GM21526 (cell line): ENCODE data around the gene BRSK1.
"Not testable (repeated sequence)": the region's sequence is repeated elsewhere in the genome, so short reads cannot be mapped to it uniquely, and the experiment has no call there.

Source experiments
- ATAC-seq: cut with Tn5 transposase; IDR thresholded peaks from one replicate; pipeline ENCODE4 v1.9.1; 2021; ENCODE audit warnings: moderate library complexity; ENCODE audit not compliant: unreplicated experiment, low FRiP score

The BRSK1 gene

DNA sequence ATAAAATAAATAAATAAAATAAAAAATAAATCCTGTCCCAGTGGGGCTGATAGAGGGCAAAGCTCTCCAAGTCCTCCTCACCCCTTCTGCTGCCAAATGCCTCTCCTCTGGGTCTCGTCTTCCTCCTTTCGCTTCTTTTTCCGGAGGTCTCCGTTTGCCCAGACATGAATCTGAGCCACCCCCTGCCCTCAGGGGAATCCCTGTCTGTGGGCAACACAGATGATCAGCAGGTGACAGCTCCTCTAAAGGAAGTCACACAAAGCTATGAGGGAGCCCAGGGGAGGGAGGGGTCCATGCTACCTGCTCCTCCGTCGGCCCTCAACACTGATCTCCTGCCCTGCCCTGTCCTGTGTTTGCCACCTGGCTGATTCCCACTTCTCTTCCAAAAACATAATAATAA lies 40.9 kb downstream of the BRSK1 start:
- no peak for ATAC-seq

DNA sequence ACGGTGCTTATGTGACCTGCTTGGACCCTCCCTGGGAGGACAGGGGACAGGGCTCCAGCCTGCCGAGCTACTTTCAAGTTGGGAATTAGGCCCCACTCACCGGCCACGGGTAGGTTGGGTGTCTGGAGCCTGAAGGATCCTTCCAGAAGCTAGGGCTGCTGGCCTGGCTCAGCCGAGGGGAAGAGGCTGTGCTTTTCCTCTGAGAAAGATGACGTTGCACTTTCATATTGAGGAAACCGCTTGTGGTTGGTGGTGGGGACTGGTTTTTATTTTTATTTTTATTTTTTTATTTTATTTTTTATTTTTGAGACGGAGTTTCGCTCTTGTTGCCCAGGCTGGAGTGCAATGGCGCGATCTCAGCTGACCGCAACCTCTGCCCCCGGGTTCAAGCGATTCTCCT lies 41.4 kb downstream of the BRSK1 start, which contains the start of gene TMEM150B:
TMEM150B (minus strand) TSS at position 170 of the 400 bp plus-strand sequence. CDS start 4,305 bp downstream, outside the sequence.
- ATAC-seq, result no peak

DNA sequence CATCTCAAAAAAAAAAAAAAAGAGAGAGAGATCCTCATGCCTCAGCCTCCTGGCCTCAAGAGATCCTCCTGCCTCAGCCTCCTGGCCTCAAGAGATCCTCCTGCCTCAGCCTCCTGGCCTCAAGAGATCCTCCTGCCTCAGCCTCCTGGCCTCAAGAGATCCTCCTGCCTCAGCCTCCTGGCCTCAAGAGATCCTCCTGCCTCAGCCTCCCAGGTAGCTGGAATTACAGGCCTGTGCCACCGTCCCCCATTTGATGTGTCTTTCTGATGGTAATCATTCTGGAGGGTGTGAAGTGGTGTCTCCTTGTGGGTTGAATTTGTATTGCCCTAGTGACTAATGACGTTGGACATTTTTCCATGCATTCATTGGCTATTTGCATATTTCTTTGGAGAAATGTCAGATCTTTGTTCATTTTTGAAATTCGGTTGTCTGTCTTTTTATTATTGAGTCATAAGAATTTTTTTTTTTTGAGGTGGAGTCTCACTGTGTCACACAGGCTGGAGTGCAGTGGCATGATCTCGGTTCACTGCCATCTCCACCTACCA lies 45.0 kb downstream of the BRSK1 start:
- not testable (repeated sequence) for ATAC-seq

DNA sequence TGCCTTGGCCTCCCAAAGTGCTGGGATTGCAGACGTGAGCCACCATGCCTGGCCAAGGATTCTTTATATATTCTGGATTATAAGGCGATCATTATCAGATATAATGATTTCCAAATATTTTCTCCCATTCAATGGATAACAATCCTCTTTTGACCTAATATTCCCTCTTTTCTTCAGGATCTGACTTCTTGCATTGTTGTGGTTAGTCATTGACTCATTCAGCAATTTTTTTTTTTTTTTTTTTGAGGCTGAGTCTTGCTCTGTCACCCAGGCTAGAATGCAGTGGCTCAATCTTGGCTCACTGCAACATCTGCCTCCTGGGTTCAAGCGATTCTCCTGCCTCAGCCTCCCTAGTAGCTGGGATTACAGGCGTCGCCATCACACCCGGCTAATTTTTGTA lies 46.0 kb downstream of the BRSK1 start:
- ATAC-seq, result not testable (repeated sequence)

DNA sequence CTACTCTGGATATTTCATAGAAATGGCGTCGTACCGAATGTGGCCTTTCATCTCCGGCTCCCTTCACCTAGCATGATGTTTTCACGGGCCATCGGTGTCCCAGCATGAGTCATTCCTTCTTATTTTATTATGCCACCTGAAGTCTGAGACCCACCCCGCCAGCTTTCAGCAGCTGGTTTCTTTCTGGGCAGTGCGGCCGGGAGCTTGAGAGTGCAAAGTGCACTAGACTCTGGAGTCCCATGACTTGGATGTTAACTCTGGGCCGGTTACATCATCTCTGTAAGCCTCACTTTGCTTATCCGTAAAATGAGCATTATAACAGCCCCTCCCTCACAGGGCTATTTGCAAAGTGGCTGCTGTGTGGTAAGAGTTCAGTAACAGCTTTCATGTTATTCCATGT lies 50.1 kb downstream of the BRSK1 start:
- no peak for ATAC-seq

DNA sequence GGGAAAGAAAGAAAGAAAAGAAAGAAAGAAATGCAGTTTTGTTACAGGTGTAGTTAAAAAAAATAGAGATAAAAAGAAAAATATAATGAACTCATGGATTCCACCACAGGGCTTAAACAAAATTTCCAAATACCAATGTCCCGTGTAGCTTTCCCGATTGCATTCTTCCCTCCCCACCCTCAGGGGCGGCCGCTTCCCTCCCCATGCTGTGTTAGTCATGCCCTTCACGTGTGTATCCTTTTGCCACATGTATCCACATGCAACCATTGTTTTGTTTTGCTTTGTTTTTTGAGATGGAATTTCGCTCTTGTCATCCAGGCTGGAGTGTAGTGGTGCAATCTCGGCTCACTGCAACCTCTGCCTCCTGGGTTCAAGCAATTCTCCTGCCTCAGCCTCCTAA lies 52.3 kb downstream of the BRSK1 start:
- no peak for ATAC-seq

DNA sequence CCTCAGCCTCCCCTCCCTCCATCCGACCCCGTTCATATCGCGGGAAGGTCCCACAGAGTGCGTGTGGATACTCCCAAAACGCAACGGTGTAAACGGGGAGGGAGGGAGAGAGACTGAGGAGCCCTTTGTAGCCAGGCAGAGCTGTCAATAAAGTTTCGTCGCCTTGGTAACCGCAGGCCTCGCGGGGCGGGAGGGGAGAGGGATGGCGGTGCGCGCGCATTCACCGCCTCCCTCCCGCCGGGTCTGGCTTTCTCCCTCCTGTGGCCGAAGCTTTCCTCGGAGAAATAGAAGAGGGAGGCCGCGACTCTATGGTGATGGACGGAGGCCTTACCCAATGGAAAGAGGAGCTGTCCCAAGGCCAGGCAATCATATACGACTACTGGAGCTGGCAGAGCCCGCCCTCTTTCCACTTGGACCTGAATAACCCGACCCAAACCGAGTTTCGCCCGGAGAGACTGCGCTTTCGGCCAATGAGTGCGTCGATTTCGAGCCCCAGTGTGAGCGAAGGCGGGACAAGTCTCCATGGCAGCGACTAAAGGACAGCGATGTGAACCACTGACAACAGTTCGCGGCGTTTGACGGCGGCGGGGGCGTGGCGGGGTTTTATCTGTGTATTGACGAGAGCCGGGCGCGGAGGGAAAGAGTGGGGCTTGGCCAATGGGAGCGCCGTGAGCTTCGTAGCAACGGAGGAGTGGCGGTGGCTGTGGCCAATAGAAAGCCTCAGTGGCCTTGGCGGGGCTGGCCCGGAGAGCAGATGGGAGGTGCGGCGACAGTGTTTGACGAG lies 55.5 kb downstream of the BRSK1 start, which contains the start of gene KMT5C:
KMT5C (plus strand) TSS at position 772 of the 784 bp plus-strand sequence. CDS start 2,061 bp downstream, outside the sequence.
- peak; percentile 77 for ATAC-seq

DNA sequence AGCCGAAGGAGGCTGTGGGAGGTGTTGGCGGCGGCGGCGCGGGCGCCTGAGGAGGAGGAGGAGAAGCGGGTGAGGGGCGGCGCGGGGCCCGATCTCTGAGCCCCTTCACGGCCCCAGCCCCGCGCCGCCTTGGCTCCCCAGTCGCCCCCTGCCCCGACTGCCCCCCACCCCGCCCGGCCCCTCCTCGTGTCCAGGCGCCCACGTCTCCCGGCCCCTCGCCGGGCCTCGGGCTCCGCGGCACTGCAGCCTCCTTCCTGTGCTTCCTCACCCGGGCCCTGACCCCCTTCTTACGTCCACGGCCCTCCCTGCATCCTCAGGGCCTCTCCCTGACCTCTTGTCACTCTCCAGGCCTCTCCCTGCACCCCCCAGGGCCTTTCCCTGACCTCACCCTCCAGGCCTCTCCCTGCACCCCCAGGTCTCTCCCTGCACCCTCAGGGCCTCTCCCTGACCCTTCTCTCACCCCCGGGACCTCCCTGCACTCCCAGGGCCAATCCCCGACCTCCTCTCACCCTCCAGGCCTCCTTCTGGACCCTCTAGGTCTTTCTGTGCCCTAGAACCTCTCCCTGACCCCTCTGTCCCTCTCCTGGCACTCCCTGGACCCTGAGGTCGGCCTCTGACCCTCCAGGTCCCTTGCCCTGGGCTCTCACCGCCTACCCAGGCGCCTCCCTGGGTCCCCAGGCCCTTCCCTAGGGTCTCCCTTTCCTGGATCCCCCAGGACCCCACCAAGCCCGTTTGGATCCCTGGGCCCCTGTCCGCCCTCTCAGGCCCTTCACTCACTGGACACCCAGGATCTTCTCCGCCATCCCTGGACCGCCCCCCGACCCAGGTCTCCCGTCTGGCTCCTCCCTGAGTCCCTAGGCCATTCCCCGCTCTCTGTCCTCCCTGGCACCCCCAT lies 56.3 kb downstream of the BRSK1 start:
- no peak for ATAC-seq

DNA sequence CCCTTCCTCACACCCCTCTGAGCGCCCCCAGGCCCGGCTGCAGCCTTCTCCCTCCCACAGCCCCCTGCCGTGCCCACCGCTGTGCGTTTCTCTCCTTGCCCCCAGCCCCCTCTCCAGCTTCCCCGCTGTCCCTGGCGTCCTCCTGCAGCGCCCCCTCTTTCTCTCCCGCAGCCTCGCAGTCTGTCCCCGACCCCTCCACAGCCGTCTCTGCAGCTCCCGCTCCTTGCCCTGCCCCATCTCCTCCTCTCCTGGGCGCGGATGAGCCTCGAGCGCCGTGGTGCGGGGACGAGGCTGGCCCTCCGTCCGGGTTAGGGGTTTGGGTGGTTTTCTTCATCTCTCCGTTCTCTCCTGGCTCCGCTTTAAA lies 57.0 kb downstream of the BRSK1 start:
- no peak for ATAC-seq

DNA sequence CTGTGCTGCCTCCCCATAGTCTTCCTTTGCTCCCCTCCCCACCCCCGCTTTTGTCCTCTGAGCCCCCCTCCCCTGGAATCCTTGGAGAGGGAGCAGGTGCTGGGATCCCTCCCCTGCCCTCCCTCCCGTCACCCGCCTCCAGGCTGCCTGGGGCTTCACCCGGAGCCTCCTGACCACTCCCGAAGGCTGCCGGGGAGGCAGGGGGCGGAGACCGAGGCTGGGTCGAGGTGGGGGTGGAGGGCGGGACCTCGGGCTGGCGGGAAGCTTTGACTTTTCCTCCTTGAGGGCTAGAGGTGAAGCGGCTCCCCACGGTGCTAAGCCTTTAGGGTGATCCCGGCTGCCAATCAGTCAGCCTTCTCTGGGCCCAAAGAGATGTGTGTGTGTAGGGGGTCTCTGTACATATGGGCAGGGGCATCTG lies 57.4 kb downstream of the BRSK1 start:
- ATAC-seq, result no peak

DNA sequence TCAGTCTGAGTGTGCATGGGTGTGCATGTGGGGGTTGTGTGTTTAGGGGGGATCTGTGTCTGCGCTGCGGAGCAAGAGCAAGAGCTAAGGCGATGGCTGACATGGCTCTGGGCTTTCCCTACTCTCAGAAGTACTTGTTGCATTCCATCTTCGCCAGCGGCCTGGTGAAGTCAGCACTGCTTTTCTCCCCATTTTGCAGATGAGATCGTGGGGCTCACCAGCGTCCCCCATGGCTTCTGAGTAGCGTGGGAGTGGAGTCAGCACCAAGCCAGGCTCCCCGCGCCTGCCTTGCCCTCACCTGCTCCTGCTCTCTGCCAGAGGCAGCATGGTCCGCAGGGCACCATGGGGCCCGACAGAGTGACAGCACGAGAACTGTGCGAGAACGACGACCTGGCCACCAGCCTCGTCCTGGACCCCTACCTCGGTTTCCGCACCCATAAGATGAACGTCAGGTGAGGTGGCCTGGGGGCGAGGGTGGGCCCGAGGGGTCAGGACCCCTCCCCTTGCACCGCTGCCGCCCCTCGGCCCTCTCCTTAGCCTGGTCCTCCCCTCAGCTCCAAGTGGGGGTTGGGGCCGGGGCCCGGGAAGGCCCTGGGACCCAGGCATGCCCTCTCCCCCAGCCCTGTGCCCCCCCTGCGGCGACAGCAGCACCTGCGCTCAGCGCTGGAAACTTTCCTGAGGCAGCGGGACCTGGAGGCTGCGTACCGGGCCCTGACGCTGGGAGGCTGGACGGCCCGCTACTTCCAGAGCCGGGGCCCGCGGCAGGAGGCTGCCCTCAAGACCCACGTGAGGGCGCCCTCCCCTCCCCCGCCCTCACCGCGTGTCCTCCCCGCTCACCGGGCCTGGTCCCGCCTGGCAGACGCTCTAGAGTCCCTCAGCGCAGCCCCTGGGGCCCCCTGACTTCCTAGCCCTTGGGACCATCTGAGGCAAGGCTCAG lies 58.1 kb downstream of the BRSK1 start:
- no peak for ATAC-seq

DNA sequence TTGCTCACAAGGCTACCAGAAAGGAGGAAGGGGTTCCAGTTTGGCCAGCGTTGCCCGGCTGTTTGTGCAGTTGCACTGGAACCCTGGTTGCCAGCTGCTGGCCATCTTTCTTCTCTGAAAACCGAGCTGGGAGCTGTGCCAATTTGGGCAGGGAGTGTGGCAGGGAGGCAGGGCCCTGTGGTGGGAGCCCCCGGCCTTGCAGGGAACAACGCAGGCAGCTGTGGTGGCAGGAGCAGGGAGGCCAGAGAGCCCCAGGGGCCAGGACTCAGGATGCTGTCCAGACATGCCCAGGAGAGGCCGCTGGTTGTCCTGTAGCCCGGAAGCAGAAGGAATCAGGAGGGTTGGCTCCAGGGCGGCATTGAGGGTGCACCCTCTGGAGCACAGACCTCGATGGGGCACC lies 60.6 kb downstream of the BRSK1 start:
- ATAC-seq, result no peak

DNA sequence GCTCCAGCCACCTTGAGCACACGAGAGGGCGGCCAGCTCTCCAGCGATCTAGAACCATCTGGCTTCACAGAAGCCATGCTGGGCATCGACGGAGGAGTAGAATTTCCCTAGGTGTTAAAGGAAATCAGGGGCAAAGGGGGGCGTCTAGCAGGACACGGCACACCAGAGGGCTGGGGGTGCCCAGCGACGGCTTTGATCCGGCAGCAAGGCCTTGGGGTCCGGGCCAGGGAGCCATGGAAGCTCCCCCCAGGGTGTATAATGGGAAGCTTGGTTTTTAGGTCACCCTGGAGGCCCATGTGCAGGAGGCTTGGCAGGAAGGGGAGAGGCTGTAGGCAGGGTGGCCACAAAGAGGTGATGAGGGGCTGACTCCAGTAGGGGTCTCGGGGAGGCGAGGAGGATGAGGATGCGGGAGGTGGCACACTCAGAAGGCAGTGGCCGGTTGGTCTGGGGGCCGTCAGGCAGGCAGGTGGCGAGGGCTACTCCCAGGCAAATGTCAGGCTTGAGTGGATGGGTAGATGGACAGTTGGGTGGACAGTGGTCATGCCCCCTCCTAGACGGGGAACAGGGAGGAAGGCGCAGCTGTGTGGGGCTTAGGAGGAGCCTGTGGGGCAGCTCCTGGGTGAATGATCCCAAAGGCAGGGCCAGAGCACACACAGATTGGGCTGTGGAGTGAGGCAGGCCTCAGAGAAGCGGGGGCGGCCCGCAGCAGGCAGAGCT lies 61.5 kb downstream of the BRSK1 start:
- ATAC-seq, result no peak

DNA sequence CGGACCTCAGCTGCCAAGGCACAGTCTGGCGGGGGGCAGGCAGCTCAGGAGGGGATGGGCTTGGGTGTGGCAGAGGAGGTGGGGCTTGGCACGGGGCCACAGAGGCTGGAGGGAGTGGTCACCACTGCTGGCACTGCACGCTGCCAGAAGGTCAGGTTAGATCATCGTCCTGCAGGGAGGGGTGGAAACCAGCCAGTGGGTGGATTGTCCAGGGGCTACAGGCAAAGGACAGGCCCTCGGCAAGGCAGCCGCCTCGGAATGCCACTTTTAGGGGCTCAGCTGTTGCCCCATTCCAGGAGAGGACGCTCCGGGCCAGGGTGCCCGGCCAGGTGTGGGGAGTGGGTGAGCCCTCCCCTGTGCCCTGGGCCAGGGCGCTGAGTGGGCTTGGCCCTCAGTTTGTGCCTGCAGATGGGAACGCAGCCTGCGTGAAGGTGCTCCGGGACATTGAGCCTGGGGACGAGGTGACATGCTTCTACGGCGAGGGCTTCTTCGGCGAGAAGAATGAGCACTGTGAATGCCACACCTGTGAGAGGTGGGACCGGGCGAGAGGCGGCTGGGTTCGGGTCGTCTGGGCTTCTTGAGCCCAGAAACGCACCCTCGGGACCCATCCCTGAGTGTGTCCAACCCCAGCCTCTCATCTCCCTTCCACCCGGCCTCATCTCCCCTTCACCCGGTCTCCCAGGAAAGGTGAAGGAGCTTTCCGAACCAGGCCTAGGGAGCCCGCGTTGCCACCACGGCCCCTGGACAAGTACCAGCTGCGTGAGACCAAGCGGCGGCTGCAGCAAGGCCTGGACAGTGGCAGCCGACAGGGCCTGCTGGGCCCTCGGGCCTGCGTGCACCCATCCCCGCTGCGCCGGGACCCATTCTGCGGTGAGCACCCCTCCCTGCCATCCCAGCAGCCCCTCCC lies 62.3 kb downstream of the BRSK1 start:
- no peak for ATAC-seq

DNA sequence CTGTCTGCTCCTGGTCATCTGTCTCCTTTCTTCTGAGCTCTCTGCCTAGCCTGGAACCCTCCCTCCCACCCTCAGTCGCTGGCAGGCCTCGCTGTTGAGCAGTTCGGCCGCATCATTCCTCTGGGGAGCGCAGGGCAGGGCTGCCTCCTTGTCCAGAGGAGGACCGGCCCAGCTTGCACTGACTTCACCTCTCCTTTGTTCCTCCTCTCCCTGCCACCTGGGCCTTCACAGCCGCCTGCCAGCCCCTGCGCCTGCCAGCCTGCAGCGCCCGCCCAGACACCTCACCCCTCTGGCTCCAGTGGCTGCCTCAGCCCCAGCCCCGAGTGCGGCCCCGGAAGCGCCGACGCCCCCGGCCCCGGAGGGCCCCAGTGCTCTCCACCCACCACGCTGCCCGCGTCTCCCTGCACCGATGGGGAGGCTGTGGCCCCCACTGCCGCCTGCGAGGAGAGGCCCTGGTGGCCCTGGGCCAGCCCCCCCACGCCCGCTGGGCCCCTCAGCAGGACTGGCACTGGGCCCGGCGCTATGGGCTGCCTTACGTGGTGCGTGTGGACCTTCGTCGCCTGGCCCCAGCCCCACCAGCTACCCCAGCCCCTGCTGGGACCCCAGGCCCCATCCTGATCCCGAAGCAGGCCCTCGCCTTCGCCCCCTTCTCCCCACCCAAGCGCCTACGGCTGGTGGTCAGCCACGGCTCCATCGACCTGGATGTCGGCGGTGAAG lies 63.1 kb downstream of the BRSK1 start:
- no peak for ATAC-seq

DNA sequence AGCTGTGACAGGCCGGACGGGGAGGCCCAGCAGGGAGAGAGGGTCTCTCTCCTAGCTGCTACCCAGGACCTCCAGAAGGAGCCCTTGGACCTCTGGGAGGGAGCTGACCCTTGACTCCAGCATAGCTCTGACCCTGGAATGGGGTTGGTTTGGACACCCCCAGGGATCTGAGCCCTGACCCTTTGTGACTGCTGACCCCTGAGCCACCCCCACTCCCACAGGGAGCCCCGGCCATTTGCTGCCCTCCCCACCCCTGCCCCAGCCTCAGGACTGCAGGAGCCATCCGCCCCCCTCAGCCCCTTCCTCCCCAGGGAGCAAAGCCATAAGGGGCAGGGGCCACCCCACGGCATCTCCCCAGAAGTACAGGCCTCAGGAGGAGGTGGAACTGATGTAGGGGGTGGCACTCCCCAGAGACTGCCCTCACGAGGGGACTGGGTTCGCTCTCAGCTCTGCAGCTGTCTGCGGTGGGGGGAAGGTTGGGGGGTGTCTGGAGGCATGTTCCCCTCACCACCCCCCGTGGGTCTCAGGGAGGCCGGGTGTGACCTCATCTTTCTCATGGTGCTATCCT lies 63.7 kb downstream of the BRSK1 start:
- ATAC-seq, result no peak

DNA sequence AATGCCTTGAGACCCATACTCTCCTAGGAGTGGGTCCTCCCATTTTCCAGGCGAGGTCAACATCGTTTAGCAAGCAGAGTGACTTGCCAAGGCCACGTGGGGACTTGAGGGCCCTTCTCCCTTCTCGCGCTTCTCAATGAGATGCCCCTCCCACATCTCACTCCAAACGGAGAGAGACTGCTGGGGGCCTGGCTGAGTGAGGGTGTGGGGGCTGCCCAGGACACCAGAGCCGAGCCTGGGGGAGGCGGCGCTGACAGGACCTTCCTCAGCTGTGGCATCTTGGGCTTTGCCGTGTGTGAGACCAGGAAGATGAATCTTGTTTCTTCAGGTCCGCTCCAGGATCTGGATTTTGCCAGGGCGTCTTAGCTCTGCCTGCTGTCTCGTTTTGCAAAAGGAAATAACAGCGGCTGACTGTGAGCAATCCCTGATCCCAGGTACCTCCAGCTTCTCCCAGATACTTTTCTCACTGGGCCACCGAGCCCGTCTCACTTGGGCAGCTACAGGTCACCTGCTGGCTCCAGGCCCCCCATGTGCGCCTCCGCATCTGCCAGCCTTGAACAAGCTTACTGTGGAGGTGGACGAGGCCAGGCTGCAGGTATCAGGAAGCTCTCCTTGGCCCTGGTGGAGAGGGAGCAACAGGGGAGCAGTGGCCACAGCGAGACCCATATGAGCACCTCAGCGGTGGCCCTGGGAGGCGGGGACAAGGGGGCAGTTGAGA lies 64.7 kb downstream of the BRSK1 start:
- no peak for ATAC-seq
